Caco-2 (cell line): ENCODE results near the gene STPG1. TPM values are rescaled to one million over a fixed set of nuclear protein-coding genes. Genes with fewer than 3 reads are reported as not detected.

Experiments
- BruUV-seq: library from RNA; stranded (reverse); fragments of 400-500 nt; replicated peaks from 2 replicates; lab custom pipeline; 2021; lab: Mats Ljungman, UMichigan
- CTCF ChIA-PET: fragments of 300-600 bp; sonication (Branson Sonifier 250); formaldehyde crosslinking; loops from one replicate; lab custom pipeline; 2022; ENCODE audit warnings: antibody characterized with exemption; lab: Charles Lee
- POLR2A ChIA-PET: fragments of 300-600 bp; sonication (Branson Sonifier 250); formaldehyde crosslinking; loops from one replicate; lab custom pipeline; 2022; ENCODE audit warnings: antibody characterized with exemption; lab: Charles Lee
- DNase-seq, 2 experiments: peaks; one replicate each; pipeline versions ENCODE4 v3.0.0 to v3.0.0-alpha.2; 2020 to 2022
- H3K27me3 ChIP-seq: replicated peaks from 2 replicates; pipeline ENCODE4 v1.6.0; 2011; ENCODE audit warnings: low read length; ENCODE audit not compliant: control insufficient read depth, insufficient read depth
- H3K36me3 ChIP-seq: 2 replicates; pipeline ENCODE4 v1.5.1; 2011; ENCODE audit warnings: low read length; ENCODE audit not compliant: control insufficient read depth, insufficient read depth
- H3K4me1 ChIP-seq: fragments of 250-450 bp; sonication (Bioruptor Pico); 2 replicates; pipeline ENCODE4 v1.5.1; 2020; ENCODE audit warnings: mild to moderate bottlenecking
- H3K4me3 ChIP-seq: 2 replicates; pipeline ENCODE4 v1.5.1; 2011; ENCODE audit warnings: low read depth, mild to moderate bottlenecking, control low read depth, low read length
- H3K9me3 ChIP-seq: fragments of 250-450 bp; sonication (Bioruptor Pico); 2 replicates; pipeline ENCODE4 v1.5.1; 2020; ENCODE audit warnings: mild to moderate bottlenecking, moderate library complexity
- H3K27ac Mint-ChIP-seq: one replicate; pipeline ENCODE4 v1.8.0; 2022; ENCODE audit warnings: mixed read lengths; ENCODE audit not compliant: unreplicated experiment
- H3K27me3 Mint-ChIP-seq: one replicate; pipeline ENCODE4 v1.8.0; 2022; ENCODE audit warnings: mixed read lengths; ENCODE audit not compliant: insufficient read depth, unreplicated experiment
- H3K36me3 Mint-ChIP-seq: one replicate; pipeline ENCODE4 v1.8.0; 2022; ENCODE audit warnings: mild to moderate bottlenecking, mixed read lengths; ENCODE audit not compliant: insufficient read depth, unreplicated experiment
- H3K4me1 Mint-ChIP-seq: one replicate; pipeline ENCODE4 v1.8.0; 2022; ENCODE audit warnings: low read depth, mixed read lengths; ENCODE audit not compliant: unreplicated experiment
- H3K4me3 Mint-ChIP-seq: one replicate; pipeline ENCODE4 v1.8.0; 2022; ENCODE audit warnings: mild to moderate bottlenecking, moderate library complexity, mixed read lengths; ENCODE audit not compliant: unreplicated experiment
- H3K9me3 Mint-ChIP-seq: one replicate; pipeline ENCODE4 v1.8.0; 2022; ENCODE audit warnings: mixed read lengths; ENCODE audit not compliant: unreplicated experiment
- CTCF ChIP-seq, 2 experiments: fragments of 200-600 bp in 1 of 2; IDR thresholded peaks; 1 replicate in 1 of 2; 2 replicates in 1 of 2; pipeline versions ENCODE4 v1.5.1 to v1.8.0; 2011 to 2022; ENCODE audit warnings: antibody characterized with exemption in 1 of 2, control low read depth in 1 of 2, inconsistent platforms in 1 of 2, low read depth in 1 of 2, low read length in 1 of 2, mild to moderate bottlenecking in 1 of 2, moderate library complexity in 1 of 2; ENCODE audit not compliant: insufficient read depth in 1 of 2, severe bottlenecking in 1 of 2, unreplicated experiment in 1 of 2
- intact Hi-C: fragments of 100-400 bp; cut with micrococcal nuclease; formaldehyde crosslinking; loops from one replicate; pipeline ENCODE4 v1.10.0; 2022; ENCODE audit not compliant: unreplicated experiment
- total RNA-seq: library from RNA; stranded (reverse); gene quantifications from 2 replicates; pipeline ENCODE4 v1.2.3, GENCODE V29; 2022

STPG1 gene
- total RNA-seq, 1 experiment from 2014 or later = 8.6 TPM

GRCh38 chr1:24362396-24362795 is 51.2 kb downstream of the STPG1 start:
- H3K27me3 Mint-ChIP-seq = no peaks in the 10 kb centered on the region
- H3K9me3 Mint-ChIP-seq = no peaks in the 10 kb centered on the region
- CTCF ChIA-PET = no interaction called here
- DNase-seq = no peak
- H3K36me3 ChIP-seq = no peaks in the 10 kb centered on the region; the same call in 1 of the 2 replicates
- BruUV-seq = no TSS peak
- H3K9me3 ChIP-seq = no peaks in the 10 kb centered on the region
- H3K4me1 ChIP-seq = no peaks in the 10 kb centered on the region
- TF ChIP-seq CTCF (IDR thresholded peaks at IDR 0.05; ENCODE audit: insufficient read depth in 1 of 2, low read depth in 1 of 2, low read length in 1 of 2, severe bottlenecking in 1 of 2, unreplicated experiment in 1 of 2) = no peak
- no peaks in the 10 kb centered on the region for H3K4me1 Mint-ChIP-seq
- H3K36me3 Mint-ChIP-seq = peaks cover 6% of the 10 kb centered on the region
- H3K27ac Mint-ChIP-seq = no peak overlapping the region
- POLR2A ChIA-PET = no interaction called here
- no peak overlapping the region for H3K4me3 Mint-ChIP-seq
- H3K4me3 ChIP-seq = no peak overlapping the region
- no peaks in the 10 kb centered on the region for H3K27me3 ChIP-seq
- intact Hi-C loops = no loop called here

- CTCF ChIA-PET = no interaction called here
- no peak for TF ChIP-seq CTCF (IDR thresholded peaks at IDR 0.05; ENCODE audit: insufficient read depth in 1 of 2, low read depth in 1 of 2, low read length in 1 of 2, severe bottlenecking in 1 of 2, unreplicated experiment in 1 of 2)
- Mint-ChIP-seq H3K36me3 (peaks cover 6% of the 10 kb centered on the region), H3K4me3 (no peak overlapping the region), H3K9me3 (no peaks in the 10 kb centered on the region), H3K27me3 (no peaks in the 10 kb centered on the region), H3K27ac (no peak overlapping the region), H3K4me1 (no peaks in the 10 kb centered on the region)
- Histone ChIP-seq H3K27me3 (no peaks in the 10 kb centered on the region), H3K9me3 (no peaks in the 10 kb centered on the region), H3K4me1 (no peaks in the 10 kb centered on the region), H3K4me3 (no peak overlapping the region), H3K36me3 (no peaks in the 10 kb centered on the region; the same call in 1 of the 2 replicates)
- intact Hi-C loops = no loop called here
- POLR2A ChIA-PET = no interaction called here
- DNase-seq = no peak
- BruUV-seq = no TSS peak
Observed at GRCh38 chr1:24361811-24362210, 51.8 kb downstream of the STPG1 start.

- H3K36me3 Mint-ChIP-seq = peaks cover 6% of the 10 kb centered on the region
- no peaks in the 10 kb centered on the region; the same call in 1 of the 2 replicates for H3K36me3 ChIP-seq
- H3K27me3 Mint-ChIP-seq = no peaks in the 10 kb centered on the region
- H3K4me3 ChIP-seq = no peak overlapping the region
- BruUV-seq = no TSS peak
- no peak for DNase-seq
- no peak overlapping the region for H3K4me3 Mint-ChIP-seq
- intact Hi-C loops = no loop called here
- H3K4me1 Mint-ChIP-seq = no peaks in the 10 kb centered on the region
- H3K27ac Mint-ChIP-seq = no peak overlapping the region
- ChIA-PET CTCF (no interaction called here), POLR2A (no interaction called here)
- H3K9me3 ChIP-seq = no peaks in the 10 kb centered on the region
- no peaks in the 10 kb centered on the region for H3K4me1 ChIP-seq
- no peaks in the 10 kb centered on the region for H3K27me3 ChIP-seq
- no peaks in the 10 kb centered on the region for H3K9me3 Mint-ChIP-seq
- no peak for TF ChIP-seq CTCF (IDR thresholded peaks at IDR 0.05; ENCODE audit: insufficient read depth in 1 of 2, low read depth in 1 of 2, low read length in 1 of 2, severe bottlenecking in 1 of 2, unreplicated experiment in 1 of 2)
Observed at GRCh38 chr1:24360681-24361080, 52.9 kb downstream of the STPG1 start.
